Keratinocyte (primary cell): ENCODE results near the gene IFI27L2. TPM values are rescaled to one million over a fixed set of nuclear protein-coding genes. Genes with fewer than 3 reads are reported as not detected.

Experiments
- DNase-seq: peaks from one replicate; pipeline ENCODE4 v3.0.0-alpha.2; 2011; ENCODE audit warnings: low read depth, missing footprints, low spot score
- FAIRE-seq: peaks from 2 replicates; lab custom pipeline; 2011; peaks lifted over from hg19 to GRCh38; lab: Jason Lieb, UNC
- H2AFZ ChIP-seq: 2 replicates; pipeline ENCODE4 v1.6.0; 2012; ENCODE audit warnings: low read length, control low read depth, inconsistent platforms; ENCODE audit not compliant: control insufficient read depth
- H3K27ac ChIP-seq: 2 replicates; pipeline ENCODE4 v1.5.1; 2011; ENCODE audit warnings: low read length; ENCODE audit not compliant: control insufficient read depth, insufficient read depth
- H3K27me3 ChIP-seq: 3 replicates; pipeline ENCODE4 v1.6.0; 2011; ENCODE audit warnings: low read length; ENCODE audit not compliant: control insufficient read depth, insufficient read depth; ENCODE audit errors: extremely low read depth
- H3K36me3 ChIP-seq, 2 experiments: 2 replicates in 1 of 2; 3 replicates in 1 of 2; pipeline ENCODE4 v1.5.1; 2011; ENCODE audit warnings: low read length in 2 of 2, mild to moderate bottlenecking in 1 of 2; ENCODE audit not compliant: control insufficient read depth in 2 of 2, insufficient read depth in 2 of 2; ENCODE audit errors: extremely low read depth in 1 of 2
- H3K4me1 ChIP-seq: 3 replicates; pipeline ENCODE4 v1.5.1; 2011; ENCODE audit warnings: low read length; ENCODE audit not compliant: control insufficient read depth, insufficient read depth; ENCODE audit errors: extremely low read depth
- H3K4me2 ChIP-seq: 3 replicates; pipeline ENCODE4 v1.6.0; 2011; ENCODE audit warnings: low read depth, low read length; ENCODE audit not compliant: control insufficient read depth, insufficient read depth; ENCODE audit errors: extremely low read depth
- H3K4me3 ChIP-seq, 3 experiments: fragments of 200-600 bp in 1 of 3; sonication (generic) in 1 of 3; 2 replicates in 2 of 3; 3 replicates in 1 of 3; pipeline ENCODE4 v1.5.1; 2011 to 2016; ENCODE audit warnings: low read length in 3 of 3, mild to moderate bottlenecking in 3 of 3, control low read depth in 2 of 3, inconsistent platforms in 1 of 3, low read depth in 1 of 3, mixed read lengths in 1 of 3, mixed run types in 1 of 3, moderate library complexity in 1 of 3; ENCODE audit not compliant: control insufficient read depth in 2 of 3, insufficient read depth in 2 of 3; ENCODE audit errors: extremely low read depth in 1 of 3
- H3K79me2 ChIP-seq: 2 replicates; pipeline ENCODE4 v1.6.0; 2012; ENCODE audit warnings: low read length; ENCODE audit not compliant: control insufficient read depth, insufficient read depth
- H3K9ac ChIP-seq: 3 replicates; pipeline ENCODE4 v1.6.0; 2011; ENCODE audit warnings: low read length; ENCODE audit not compliant: control insufficient read depth, insufficient read depth; ENCODE audit errors: extremely low read depth
- H3K9me1 ChIP-seq: 3 replicates; pipeline ENCODE4 v1.6.0; 2011; ENCODE audit warnings: low read length; ENCODE audit not compliant: control insufficient read depth, insufficient read depth; ENCODE audit errors: extremely low read depth
- H3K9me3 ChIP-seq: 2 replicates; pipeline ENCODE4 v1.5.1; 2012; ENCODE audit warnings: low read depth, low read length; ENCODE audit not compliant: control insufficient read depth
- H4K20me1 ChIP-seq: 3 replicates; pipeline ENCODE4 v1.6.0; 2011; ENCODE audit warnings: low read length; ENCODE audit not compliant: control insufficient read depth, insufficient read depth; ENCODE audit errors: extremely low read depth
- CTCF ChIP-seq, 3 experiments: IDR thresholded peaks in 1 of 3; conservative IDR thresholded peaks in 1 of 3; optimal IDR thresholded peaks in 1 of 3; 2 replicates in 2 of 3; 3 replicates in 1 of 3; pipeline versions ENCODE3 to v1.5.1; 2011; ENCODE audit warnings: low read length in 3 of 3, mild to moderate bottlenecking in 3 of 3, moderate library complexity in 2 of 3, control low read depth in 1 of 3, inconsistent platforms in 1 of 3; ENCODE audit not compliant: insufficient read depth in 2 of 3; ENCODE audit errors: extremely low read depth in 1 of 3
- EZH2 ChIP-seq: IDR thresholded peaks from one replicate; pipeline ENCODE4 v1.6.1; 2012; ENCODE audit warnings: inconsistent platforms, mild to moderate bottlenecking, low read length, moderate library complexity
- dilution Hi-C: fragments of 300-500 bp; cut with MboI; formaldehyde crosslinking; loops from one replicate; pipeline ENCODE4 v1.7.0; 2020; ENCODE audit warnings: low sequenced_read_pairs; ENCODE audit not compliant: extremely low pct_ligation_motif_present
- polyA plus RNA-seq, 5 experiments: library from polyadenylated mRNA; depleted of rRNA in 3 of 5; stranded (reverse) in 3 of 5; stranded (forward) in 1 of 5; unstranded in 1 of 5; fragments of >200 nt; gene quantifications; 1 replicate in 1 of 5; 2 replicates in 3 of 5; 3 replicates in 1 of 5; pipeline versions ENCODE4 v1.2.1 to v1.2.3, GENCODE V29; 2011 to 2012; ENCODE audit warnings: missing spikeins in 2 of 5, low read depth in 1 of 5, low replicate concordance in 1 of 5

IFI27L2 gene
- polyA plus RNA-seq, 1 donor (not counting 4 experiments of a cell fraction or from before 2014, with no cell fraction given): 67.5 TPM

DNA sequence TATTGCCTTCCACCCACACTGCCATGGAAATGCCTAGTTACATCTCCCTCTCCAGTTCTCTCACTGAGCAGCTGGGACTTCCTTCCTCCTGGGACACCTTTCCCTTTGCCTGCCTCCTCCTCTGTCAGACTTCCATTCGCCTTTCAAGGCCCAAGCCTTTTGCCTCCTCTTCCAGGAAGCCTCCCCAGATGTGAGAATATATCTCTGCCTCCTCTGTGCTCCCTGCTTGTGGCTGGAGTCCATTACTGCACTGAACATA lies 3.1 kb downstream of the IFI27L2 start:
- TF ChIP-seq EZH2 (no peak), CTCF (optimal IDR thresholded peaks at IDR 0.05 in 1 of 3, IDR thresholded peaks at IDR 0.05 in 1 of 3, conservative IDR thresholded peaks at IDR 0.05 in 1 of 3; ENCODE audit: extremely low read depth in 1 of 3, insufficient read depth in 2 of 3, low read length in 3 of 3) (no peak)
- H3K36me3 ChIP-seq: peaks cover 0 to 12% of the 10 kb centered on the region in 2 experiments
- H3K9ac ChIP-seq: no peak overlapping the region
- dilution Hi-C loops: no loop called here
- H3K9me3 ChIP-seq: no peaks in the 10 kb centered on the region
- DNase-seq: no peak
- FAIRE-seq: no peak
- no peaks in the 10 kb centered on the region for H3K9me1 ChIP-seq
- H3K4me1 ChIP-seq: peaks cover 16% of the 10 kb centered on the region
- no peak overlapping the region for H3K4me2 ChIP-seq
- H3K79me2 ChIP-seq: no peaks in the 10 kb centered on the region
- no peak overlapping the region for H3K27ac ChIP-seq
- no peak overlapping the region for H2AFZ ChIP-seq
- no peak overlapping the region for H3K4me3 ChIP-seq
- H3K27me3 ChIP-seq: no peaks in the 10 kb centered on the region
- no peaks in the 10 kb centered on the region for H4K20me1 ChIP-seq

- H3K27me3 ChIP-seq: no peaks in the 10 kb centered on the region
- TF ChIP-seq CTCF (optimal IDR thresholded peaks at IDR 0.05 in 1 of 3, IDR thresholded peaks at IDR 0.05 in 1 of 3, conservative IDR thresholded peaks at IDR 0.05 in 1 of 3; ENCODE audit: extremely low read depth in 1 of 3, insufficient read depth in 2 of 3, low read length in 3 of 3) (no peak), EZH2 (no peak)
- H3K4me1 ChIP-seq: peaks cover 16% of the 10 kb centered on the region
- peaks cover 0 to 12% of the 10 kb centered on the region in 2 experiments for H3K36me3 ChIP-seq
- no peaks in the 10 kb centered on the region for H3K9me3 ChIP-seq
- no peak overlapping the region for H3K27ac ChIP-seq
- H3K9ac ChIP-seq: no peak overlapping the region
- no peak for DNase-seq
- dilution Hi-C loops: no loop called here
- no peak for FAIRE-seq
- no peaks in the 10 kb centered on the region for H3K9me1 ChIP-seq
- no peaks in the 10 kb centered on the region for H3K79me2 ChIP-seq
- H2AFZ ChIP-seq: no peak overlapping the region
- no peak overlapping the region for H3K4me3 ChIP-seq
- H3K4me2 ChIP-seq: no peak overlapping the region
- H4K20me1 ChIP-seq: no peaks in the 10 kb centered on the region
Observed at GRCh38 chr14:94125659-94126418, 3.6 kb downstream of the IFI27L2 start.
